SU-DHL-6 (cell line): Measurements from ENCODE around the gene SCAPER.
"Not testable (repeated sequence)": the region's sequence is repeated elsewhere in the genome, so short reads cannot be mapped to it uniquely, and the experiment has no call there.

Experiments used
- H2AFZ ChIP-seq: fragments of 200-600 bp; sonication (generic); 2 replicates; pipeline ENCODE4 v1.6.1; 2014; ENCODE audit warnings: low read depth, mild to moderate bottlenecking, moderate library complexity, mixed read lengths, antibody characterized with exemption, low read length; ENCODE audit not compliant: severe bottlenecking
- H3F3A ChIP-seq: fragments of 200-600 bp; shearing (Covaris generic); 2 replicates; pipeline ENCODE4 v1.6.0; 2016; ENCODE audit warnings: antibody characterized with exemption, mild to moderate bottlenecking; ENCODE audit not compliant: insufficient read depth
- H3K27ac ChIP-seq: fragments of 200-600 bp; sonication (generic); 2 replicates; pipeline ENCODE4 v1.5.1; 2016; ENCODE audit warnings: low read depth, mild to moderate bottlenecking, low read length, moderate library complexity, mixed read lengths
- H3K27me3 ChIP-seq: fragments of 200-600 bp; sonication (generic), shearing (Covaris generic); 2 replicates; pipeline ENCODE4 v1.6.0; 2014; ENCODE audit warnings: mild to moderate bottlenecking, low read length
- H3K36me3 ChIP-seq: fragments of 200-600 bp; sonication (generic); 2 replicates; pipeline ENCODE4 v1.6.1; 2014; ENCODE audit warnings: mild to moderate bottlenecking, low read length, mixed read lengths
- H3K4me2 ChIP-seq: fragments of 300-600, 200-600 bp; shearing (Covaris generic), sonication (generic); 2 replicates; pipeline ENCODE4 v1.6.0; 2014; ENCODE audit warnings: low read length, low read depth, mild to moderate bottlenecking; ENCODE audit not compliant: poor library complexity, severe bottlenecking
- H3K4me3 ChIP-seq: fragments of 200-600 bp; sonication (generic); 2 replicates; pipeline ENCODE4 v1.5.1; 2014; ENCODE audit warnings: antibody characterized with exemption, low read length, mild to moderate bottlenecking, mixed read lengths; ENCODE audit not compliant: insufficient read depth, poor library complexity, severe bottlenecking
- H3K79me2 ChIP-seq: fragments of 200-600 bp; sonication (generic); 2 replicates; pipeline ENCODE4 v1.6.1; 2014; ENCODE audit warnings: mild to moderate bottlenecking, low read length, moderate library complexity; ENCODE audit not compliant: insufficient read depth
- H3K9ac ChIP-seq: fragments of 200-600 bp; sonication (generic); 2 replicates; pipeline ENCODE4 v1.7.0; 2014; ENCODE audit warnings: mild to moderate bottlenecking, low read length
- H3K9me2 ChIP-seq: fragments of 200-600 bp; sonication (generic); replicated peaks from 2 replicates; pipeline ENCODE4 v1.6.1; 2014; ENCODE audit warnings: low read length; ENCODE audit not compliant: insufficient read depth
- H3K9me3 ChIP-seq: fragments of 200-600 bp; sonication (generic); 2 replicates; pipeline ENCODE4 v1.6.1; 2014; ENCODE audit warnings: low read length, mixed read lengths; ENCODE audit not compliant: insufficient read depth
- H4K20me1 ChIP-seq: fragments of 200-600 bp; sonication (generic); 2 replicates; pipeline ENCODE4 v1.6.1; 2014; ENCODE audit warnings: low read depth, mild to moderate bottlenecking, antibody characterized with exemption, low read length, moderate library complexity, mixed read lengths
- CTCF ChIP-seq: fragments of 200-600 bp; sonication (generic); IDR thresholded peaks from one replicate; pipeline ENCODE4 v1.5.1; 2017; ENCODE audit warnings: antibody characterized with exemption, mild to moderate bottlenecking, low read length, moderate library complexity; ENCODE audit not compliant: insufficient read depth, poor library complexity, severe bottlenecking
- EZH2phosphoT487 ChIP-seq: fragments of 200-600 bp; sonication (generic), shearing (Covaris generic); conservative IDR thresholded peaks from 2 replicates; pipeline ENCODE4 v1.6.1; 2018; ENCODE audit warnings: mild to moderate bottlenecking, antibody characterized with exemption, low read length, moderate library complexity, mixed read lengths

SCAPER gene

GRCh38 chr15:76440441-76440840, 464.7 kb downstream of the SCAPER start:
- Histone ChIP-seq H3K9ac (no peak overlapping the region), H3K9me2 (no peaks in the 10 kb centered on the region), H3K36me3 (no peaks in the 10 kb centered on the region), H3K9me3 (no peaks in the 10 kb centered on the region), H3F3A (no peaks in the 10 kb centered on the region), H3K4me3 (no peak overlapping the region), H3K27ac (no peak overlapping the region), H2AFZ (no peak overlapping the region), H3K27me3 (no peaks in the 10 kb centered on the region), H3K79me2 (no peaks in the 10 kb centered on the region), H3K4me2 (no peak overlapping the region), H4K20me1 (no peaks in the 10 kb centered on the region)
- no peak for TF ChIP-seq CTCF
- TF ChIP-seq EZH2phosphoT487 = no peak

GRCh38 chr15:76439542-76439941, 465.6 kb downstream of the SCAPER start:
- Histone ChIP-seq H3K36me3 (no peaks in the 10 kb centered on the region), H3K79me2 (no peaks in the 10 kb centered on the region), H3F3A (no peaks in the 10 kb centered on the region), H3K4me2 (no peak overlapping the region), H3K27me3 (no peaks in the 10 kb centered on the region), H3K9ac (no peak overlapping the region), H3K9me3 (no peaks in the 10 kb centered on the region), H3K4me3 (no peak overlapping the region), H3K9me2 (no peaks in the 10 kb centered on the region), H2AFZ (no peak overlapping the region), H3K27ac (no peak overlapping the region), H4K20me1 (no peaks in the 10 kb centered on the region)
- no peak for TF ChIP-seq EZH2phosphoT487
- TF ChIP-seq CTCF = no peak

- Histone ChIP-seq H3K79me2 (no peaks in the 10 kb centered on the region), H3K9ac (no peak overlapping the region), H3K27ac (no peak overlapping the region), H3K4me3 (no peak overlapping the region), H3F3A (no peaks in the 10 kb centered on the region), H2AFZ (no peak overlapping the region), H3K9me2 (no peaks in the 10 kb centered on the region), H4K20me1 (no peaks in the 10 kb centered on the region), H3K36me3 (no peaks in the 10 kb centered on the region), H3K4me2 (no peak overlapping the region), H3K9me3 (no peaks in the 10 kb centered on the region), H3K27me3 (no peaks in the 10 kb centered on the region)
- TF ChIP-seq EZH2phosphoT487 (no peak), CTCF (no peak)
Measured at GRCh38 chr15:76433798-76434400, 471.2 kb downstream of the SCAPER start.

- not testable (repeated sequence) for H4K20me1 ChIP-seq, H3K9ac ChIP-seq, H2AFZ ChIP-seq, H3F3A ChIP-seq, H3K36me3 ChIP-seq, H3K79me2 ChIP-seq, H3K4me3 ChIP-seq, H3K4me2 ChIP-seq, H3K9me3 ChIP-seq, H3K27me3 ChIP-seq, H3K9me2 ChIP-seq, H3K27ac ChIP-seq
Measured at GRCh38 chr15:76433036-76433435, 472.1 kb downstream of the SCAPER start.
